A172 (cell line): ENCODE data around the gene TTC28. TPM values are rescaled to one million over a fixed set of nuclear protein-coding genes. Genes with fewer than 3 reads are reported as not detected.
"Not testable (repeated sequence)": the region's sequence is repeated elsewhere in the genome, so short reads cannot be mapped to it uniquely, and the experiment has no call there.

Experiments
- DNase-seq: peaks from one replicate; pipeline ENCODE4 v3.0.0-alpha.2; 2015; ENCODE audit warnings: low spot score
- total RNA-seq: library from RNA; depleted of rRNA; stranded (reverse); fragments of >200 nt; shearing (Covaris generic); gene quantifications from 2 replicates; pipeline ENCODE4 v1.2.3, GENCODE V29; 2014

Gene TTC28
- total RNA-seq, 1 experiment from 2014 or later, result 0.45 TPM

GRCh38 chr22:28237112-28237511 lies 442.5 kb downstream of the TTC28 start:
- no peak for DNase-seq

- DNase-seq, result no peak
Measured at GRCh38 chr22:28232204-28232603, 447.4 kb downstream of the TTC28 start.

- DNase-seq, result no peak
Measured at GRCh38 chr22:28231441-28231840, 448.2 kb downstream of the TTC28 start.

GRCh38 chr22:28230671-28231070 lies 449.0 kb downstream of the TTC28 start:
- no peak for DNase-seq

GRCh38 chr22:28229566-28230485 lies 449.8 kb downstream of the TTC28 start:
- no peak for DNase-seq

GRCh38 chr22:28223826-28224225 lies 455.8 kb downstream of the TTC28 start:
- no peak for DNase-seq

GRCh38 chr22:28222976-28223745 lies 456.5 kb downstream of the TTC28 start:
- DNase-seq, result no peak

- no peak for DNase-seq
Measured at GRCh38 chr22:28222571-28222970, 457.1 kb downstream of the TTC28 start.

GRCh38 chr22:28222052-28222451 lies 457.6 kb downstream of the TTC28 start:
- DNase-seq, result no peak

- no peak for DNase-seq
Measured at GRCh38 chr22:28220626-28221363, 458.8 kb downstream of the TTC28 start.

- no peak for DNase-seq
Measured at GRCh38 chr22:28217277-28217676, 462.4 kb downstream of the TTC28 start.

- DNase-seq, result not testable (repeated sequence)
Measured at GRCh38 chr22:28214750-28215149, 464.9 kb downstream of the TTC28 start.

- DNase-seq, result not testable (repeated sequence)
Measured at GRCh38 chr22:28209457-28209856, 470.2 kb downstream of the TTC28 start.

GRCh38 chr22:28208787-28209186 lies 470.9 kb downstream of the TTC28 start:
- DNase-seq, result no peak

GRCh38 chr22:28208036-28208435 lies 471.6 kb downstream of the TTC28 start:
- DNase-seq, result no peak

- DNase-seq, result no peak
Measured at GRCh38 chr22:28207281-28208030, 472.2 kb downstream of the TTC28 start.

GRCh38 chr22:28205926-28206325 lies 473.7 kb downstream of the TTC28 start:
- DNase-seq, result no peak

- no peak for DNase-seq
Measured at GRCh38 chr22:28204382-28204781, 475.3 kb downstream of the TTC28 start.

- DNase-seq, result no peak
Measured at GRCh38 chr22:28203286-28203685, 476.4 kb downstream of the TTC28 start.

GRCh38 chr22:28198692-28199091 lies 480.9 kb downstream of the TTC28 start:
- DNase-seq, result no peak

GRCh38 chr22:28191571-28191970 lies 488.1 kb downstream of the TTC28 start:
- not testable (repeated sequence) for DNase-seq
